Activated CD4-positive, alpha-beta T cell treated with anti-CD3 and anti-CD28 coated beads, Interleukin-2, amount 50 U/mL, for 4 hours (primary cell): ENCODE measurements around the gene G2E3.

ENCODE experiments used
- DNase-seq, 2 experiments: peaks; one replicate each; pipeline ENCODE4 v3.0.0-alpha.2; 2020

G2E3 gene

DNA sequence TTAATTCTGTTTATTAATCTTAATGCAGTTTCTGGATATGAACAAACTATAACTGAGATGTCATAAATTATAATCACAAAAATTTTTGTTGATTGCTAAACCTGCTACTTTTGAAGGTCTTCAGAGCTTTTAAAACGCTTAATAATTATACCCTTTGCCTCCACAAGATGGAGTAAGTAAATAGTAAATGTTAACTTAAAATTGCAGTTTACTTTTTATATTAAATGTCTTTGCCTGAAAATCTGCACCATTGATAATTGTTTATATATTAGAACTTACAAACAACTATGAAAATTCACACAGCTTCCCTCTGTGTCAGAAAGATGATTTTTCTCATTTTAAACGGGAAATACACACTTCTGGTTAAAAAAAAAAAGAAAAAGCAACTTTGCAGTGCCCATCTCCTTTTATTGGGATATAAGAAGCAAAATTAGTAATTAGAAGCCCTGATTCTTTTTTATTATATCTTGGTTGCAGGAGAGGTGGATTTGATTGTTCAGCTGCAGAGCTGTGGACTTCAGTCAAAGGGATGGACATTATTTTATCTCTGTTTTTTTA, 98.7 kb downstream of the G2E3 start:
- no peak for DNase-seq

DNA sequence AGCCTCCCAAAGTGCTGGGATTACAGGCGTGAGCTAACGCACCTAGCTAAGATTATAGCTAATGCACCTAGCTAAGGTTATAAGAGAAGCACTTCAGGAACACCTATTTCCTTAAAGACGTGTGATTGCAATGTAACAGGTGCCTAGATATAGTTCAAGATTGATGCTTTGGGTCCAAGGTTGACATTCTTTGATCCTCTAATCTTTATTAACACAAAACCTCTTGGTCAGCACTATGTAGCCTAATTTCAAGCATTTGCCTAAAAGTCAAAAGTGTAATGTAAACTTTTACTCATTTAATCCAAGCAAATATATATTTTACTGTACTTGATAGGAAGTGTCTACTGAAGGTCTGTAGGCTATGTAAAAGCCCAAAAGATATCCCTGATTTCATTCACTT, 99.7 kb downstream of the G2E3 start:
- DNase-seq: no peak

DNA sequence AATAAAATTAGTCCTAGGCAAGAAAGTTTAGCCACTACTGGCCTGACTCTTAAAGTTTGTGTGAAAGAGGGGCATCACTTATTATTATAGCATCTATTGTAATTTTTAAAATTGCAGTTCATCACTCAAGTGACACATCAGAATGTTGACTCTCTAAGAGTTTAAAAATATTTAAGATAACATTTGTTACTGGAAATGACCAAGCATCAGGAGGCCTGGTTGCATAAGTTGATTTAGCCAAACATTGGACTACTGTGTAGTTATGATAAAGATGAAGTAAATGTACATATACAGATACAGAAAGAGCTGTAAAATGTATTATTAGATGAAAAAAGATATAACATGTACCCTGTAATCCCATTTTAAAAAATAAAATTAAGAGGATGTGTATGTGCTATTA, 110.6 kb downstream of the G2E3 start:
- DNase-seq: no peak
